Iris pigment epithelial cell (primary cell): ENCODE results near the gene NDRG3.
"Not testable (repeated sequence)": the region's sequence is repeated elsewhere in the genome, so short reads cannot be mapped to it uniquely, and the experiment has no call there.

Source experiments
- DNase-seq: peaks from one replicate; pipeline ENCODE4 v3.0.0-alpha.2; 2011; ENCODE audit warnings: low read depth

The NDRG3 gene

DNA sequence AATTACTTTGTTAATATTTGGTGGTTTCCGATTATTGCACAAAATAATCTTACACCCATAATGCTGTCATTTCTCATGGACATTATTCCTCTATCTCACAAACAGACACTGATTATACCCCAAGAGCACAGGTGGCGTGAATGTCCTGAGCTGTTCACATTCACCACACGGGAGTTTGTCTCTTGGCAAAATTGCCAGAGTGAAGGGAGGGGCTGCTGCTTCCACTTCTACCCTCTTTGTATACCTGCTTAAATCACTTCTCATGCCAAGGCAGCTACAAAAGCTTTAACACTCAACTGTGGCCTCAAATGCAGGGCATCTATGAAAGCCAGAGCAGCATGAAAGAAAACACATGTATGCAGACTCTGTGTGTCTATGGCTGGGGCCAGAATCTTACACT lies 58.0 kb downstream of the NDRG3 start:
- no peak for DNase-seq

GRCh38 chr20:36686944-36687343 lies 58.9 kb downstream of the NDRG3 start:
- DNase-seq, result no peak

DNA sequence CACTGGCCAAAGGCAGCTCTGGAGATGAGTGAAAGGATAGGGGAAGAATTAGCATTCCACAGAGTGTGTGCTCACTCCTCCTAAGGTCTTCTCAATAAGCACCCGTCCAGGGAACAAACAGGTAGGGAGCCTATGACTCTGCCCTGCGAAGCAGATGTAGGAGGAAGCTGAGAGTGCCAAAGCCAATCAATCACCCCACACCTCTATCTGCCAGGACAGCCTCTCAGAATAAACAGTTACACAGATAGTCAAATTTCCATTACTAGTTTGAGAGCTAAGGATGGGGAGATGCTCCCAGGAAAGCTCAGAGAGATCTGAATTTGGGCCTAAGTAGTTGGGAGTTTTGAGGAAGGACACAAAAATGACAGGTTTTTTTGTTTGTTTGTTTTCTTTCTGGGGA lies 59.4 kb downstream of the NDRG3 start:
- no peak for DNase-seq

DNA sequence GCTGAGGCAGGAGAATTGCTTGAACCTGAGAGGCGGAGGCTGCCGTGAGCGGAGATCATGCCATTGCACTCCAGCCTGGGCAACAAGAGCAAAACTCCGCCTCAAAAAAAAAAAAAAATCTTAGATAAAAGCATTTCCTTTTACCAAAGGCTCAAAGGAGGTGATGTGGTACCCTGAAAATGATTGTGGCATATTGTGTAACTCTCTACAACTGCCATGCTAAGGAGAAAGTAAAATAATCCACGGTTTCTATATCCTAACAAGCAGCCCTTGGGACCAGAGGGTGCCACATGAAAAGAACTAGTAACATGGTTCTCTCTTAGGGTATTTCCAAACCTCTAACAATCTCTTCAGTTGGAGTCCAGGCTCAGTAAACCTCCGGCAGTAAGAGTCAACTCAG lies 61.1 kb downstream of the NDRG3 start:
- DNase-seq, result no peak

GRCh38 chr20:36682311-36682710 lies 63.6 kb downstream of the NDRG3 start:
- DNase-seq, result no peak

- no peak for DNase-seq
These were observed 68.5 kb downstream of the NDRG3 start for GRCh38 chr20:36677422-36677771.

- no peak for DNase-seq
These were observed 69.0 kb downstream of the NDRG3 start for GRCh38 chr20:36676701-36677421.

DNA sequence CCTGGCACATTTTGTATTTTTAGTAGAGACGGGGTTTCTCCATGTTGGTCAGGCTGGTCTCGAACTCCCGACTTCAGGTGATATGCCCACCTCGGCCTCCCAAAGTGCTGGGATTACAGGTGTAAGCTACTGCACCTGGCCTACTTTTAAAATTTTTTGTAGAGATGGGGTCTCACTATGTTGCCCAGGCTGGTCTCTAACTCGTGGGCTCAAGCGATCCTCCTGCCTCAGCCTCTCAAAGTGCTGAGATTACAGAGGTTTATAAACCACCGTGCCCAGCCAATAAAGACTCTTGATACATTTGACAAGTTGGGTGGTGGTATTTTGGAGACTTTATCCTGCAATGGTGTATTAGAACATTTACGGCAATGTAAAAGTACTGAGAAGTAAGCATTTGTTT lies 70.3 kb downstream of the NDRG3 start:
- not testable (repeated sequence) for DNase-seq

GRCh38 chr20:36672991-36673390 lies 72.9 kb downstream of the NDRG3 start:
- peak; percentile 44 for DNase-seq

GRCh38 chr20:36670665-36671357 lies 75.1 kb downstream of the NDRG3 start:
- DNase-seq, result no peak

- DNase-seq, result peak; percentile 32
These were observed 79.6 kb downstream of the NDRG3 start for GRCh38 chr20:36666181-36666740.

DNA sequence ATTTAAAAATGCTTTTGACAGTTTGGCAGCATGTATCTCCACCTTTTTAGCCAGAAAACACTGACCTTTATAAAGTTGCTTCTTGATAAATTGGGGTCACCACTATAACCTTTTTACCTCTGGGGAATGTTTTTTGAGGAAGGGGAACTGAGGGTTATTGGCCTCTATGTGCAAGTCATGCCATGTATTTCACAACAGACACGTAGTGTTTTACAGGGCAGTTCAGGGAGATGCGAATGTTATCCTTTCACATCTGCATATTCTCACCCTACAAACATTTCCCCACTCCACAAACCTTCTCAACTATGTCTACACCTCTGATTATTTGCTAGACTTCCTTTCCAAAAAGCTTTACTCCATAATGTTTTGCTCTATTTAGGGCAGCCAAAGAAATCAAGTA lies 82.9 kb downstream of the NDRG3 start:
- DNase-seq, result peak; percentile 28

DNA sequence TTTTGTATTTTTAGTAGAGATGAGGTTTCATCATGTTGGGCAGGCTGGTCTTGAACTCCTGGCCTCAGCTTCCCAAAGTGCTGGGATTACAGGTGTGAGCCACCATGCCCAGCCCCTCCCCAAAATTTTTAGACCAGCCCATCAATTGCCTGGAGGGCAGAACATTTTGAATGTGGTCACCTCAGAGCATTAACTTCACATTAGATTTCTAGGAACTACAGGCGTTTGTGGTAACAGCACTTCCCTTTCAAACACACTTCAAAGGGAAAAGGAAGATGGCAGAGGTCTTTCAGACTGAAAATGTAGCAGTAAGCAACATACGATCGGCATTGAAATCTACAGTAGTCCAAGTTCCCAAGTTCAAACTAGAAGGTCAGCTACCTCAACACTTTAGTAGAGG lies 87.6 kb downstream of the NDRG3 start:
- no peak for DNase-seq

DNA sequence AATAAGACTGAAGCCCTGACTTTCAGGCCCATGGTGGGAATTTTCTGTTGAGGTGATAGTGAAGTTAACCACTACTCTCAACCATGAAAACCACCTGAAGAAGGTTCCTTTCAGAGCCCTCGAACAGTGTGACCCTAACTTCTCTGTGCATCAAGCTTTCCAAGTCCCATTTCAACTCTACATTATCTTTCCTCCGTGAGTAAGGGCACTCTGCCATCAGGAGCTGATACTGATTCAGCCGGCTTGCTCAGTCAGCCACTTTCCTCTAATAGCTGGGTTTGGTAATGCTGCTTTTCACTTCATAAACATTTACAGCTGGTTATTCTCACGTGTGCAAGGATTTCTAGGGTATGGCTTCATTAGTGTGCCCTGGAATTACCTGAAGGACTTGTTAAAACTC lies 89.2 kb downstream of the NDRG3 start:
- DNase-seq, result no peak

GRCh38 chr20:36655004-36655403 lies 90.9 kb downstream of the NDRG3 start:
- no peak for DNase-seq

DNA sequence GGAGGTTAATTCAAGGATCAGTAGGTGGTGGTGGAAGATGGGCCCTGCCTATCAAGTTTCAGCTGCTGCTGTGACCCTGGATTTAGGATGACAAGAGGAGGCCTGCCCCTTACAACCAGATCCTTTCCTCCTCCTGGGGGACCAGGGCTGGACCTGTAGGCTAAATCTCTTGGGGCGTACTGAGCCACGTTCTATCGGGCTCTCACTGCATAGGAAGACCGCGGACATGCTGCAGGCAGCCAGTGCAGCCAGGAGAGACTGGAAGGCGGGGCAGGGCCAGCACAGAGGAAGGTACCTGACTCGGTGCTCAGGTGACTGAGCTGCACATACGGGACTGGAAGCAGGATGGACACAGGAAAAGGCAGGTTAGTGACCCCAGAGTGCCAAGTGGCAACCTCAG lies 91.4 kb downstream of the NDRG3 start:
- DNase-seq, result no peak

- no peak for DNase-seq
These were observed 92.4 kb downstream of the NDRG3 start for GRCh38 chr20:36653456-36653855.

GRCh38 chr20:36647196-36648121 lies 98.4 kb downstream of the NDRG3 start:
- DNase-seq, result no peak

DNA sequence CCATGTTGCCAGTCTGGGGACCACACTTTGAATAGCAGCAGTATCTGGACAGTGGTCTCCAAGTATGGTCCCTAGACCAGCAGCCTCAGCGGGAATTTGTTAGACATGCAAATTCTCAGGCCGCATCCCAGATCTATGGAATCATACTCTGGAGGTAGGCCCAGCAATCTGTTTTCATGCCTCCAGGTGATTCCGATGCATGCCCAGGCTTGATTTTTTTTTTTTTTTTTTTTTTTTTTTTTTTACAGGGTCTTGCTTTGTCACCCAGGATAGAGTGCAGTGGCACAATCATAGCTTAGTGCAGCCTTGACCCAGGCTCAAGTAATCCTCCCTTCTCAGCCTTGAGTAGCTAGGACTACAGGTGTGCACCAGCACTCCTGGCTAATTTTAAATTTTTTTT lies 99.2 kb downstream of the NDRG3 start:
- no peak for DNase-seq

DNA sequence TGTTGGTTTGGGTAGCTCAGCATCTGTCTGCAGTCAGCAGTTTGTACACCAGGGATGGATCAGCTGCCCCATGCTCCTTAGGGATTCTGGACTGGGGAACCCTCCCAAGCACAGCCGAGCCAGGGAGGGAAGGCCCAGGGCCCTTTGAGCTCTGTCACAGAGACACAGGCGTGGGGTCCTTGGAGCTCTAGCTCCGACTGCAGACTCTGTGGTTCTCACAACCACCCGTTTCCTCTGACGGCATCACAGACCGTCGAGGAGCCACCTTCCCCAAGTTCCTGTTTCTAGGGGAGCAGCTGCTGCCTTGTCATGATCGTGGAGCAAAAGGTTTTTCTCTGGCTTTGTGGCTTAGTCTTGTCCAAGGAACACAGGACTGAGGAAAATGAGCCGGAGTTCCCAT lies 99.9 kb downstream of the NDRG3 start, which contains the start of gene SLA2:
TSS of gene SLA2 (minus strand) at position 199 of the 400 bp plus-strand sequence. CDS start 4,861 bp downstream, outside the sequence.
- no peak for DNase-seq

DNA sequence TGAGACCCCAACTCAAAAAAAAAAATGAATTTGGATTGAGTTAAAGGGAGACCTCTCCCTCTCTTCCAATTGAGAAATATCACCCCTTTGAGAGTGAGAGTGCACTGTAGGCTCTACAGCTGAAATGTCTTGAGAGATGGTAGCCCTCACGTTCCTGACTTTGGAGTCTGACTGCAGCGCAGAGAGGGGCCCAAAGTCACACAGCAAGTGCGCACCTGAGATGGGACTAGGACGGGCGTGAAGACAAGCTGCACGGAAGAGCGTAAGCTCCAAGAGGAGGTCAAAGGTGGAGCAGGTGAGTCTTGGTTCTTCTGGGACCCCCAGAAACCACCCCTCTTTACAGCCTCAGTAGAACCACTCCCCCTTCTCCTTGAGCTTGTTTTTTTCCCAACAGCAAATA lies 100.5 kb downstream of the NDRG3 start:
- DNase-seq, result no peak

GRCh38 chr20:36644706-36645095 lies 101.2 kb downstream of the NDRG3 start:
- no peak for DNase-seq
